ENCODE data around the gene PYURF. TPM values are rescaled to one million over a fixed set of nuclear protein-coding genes. Genes with fewer than 3 reads are reported as not detected.

Gene PYURF
- total RNA-seq, 1 experiment from 2014 or later, result 45.3 TPM

- TF ChIP-seq, protein P1, sequence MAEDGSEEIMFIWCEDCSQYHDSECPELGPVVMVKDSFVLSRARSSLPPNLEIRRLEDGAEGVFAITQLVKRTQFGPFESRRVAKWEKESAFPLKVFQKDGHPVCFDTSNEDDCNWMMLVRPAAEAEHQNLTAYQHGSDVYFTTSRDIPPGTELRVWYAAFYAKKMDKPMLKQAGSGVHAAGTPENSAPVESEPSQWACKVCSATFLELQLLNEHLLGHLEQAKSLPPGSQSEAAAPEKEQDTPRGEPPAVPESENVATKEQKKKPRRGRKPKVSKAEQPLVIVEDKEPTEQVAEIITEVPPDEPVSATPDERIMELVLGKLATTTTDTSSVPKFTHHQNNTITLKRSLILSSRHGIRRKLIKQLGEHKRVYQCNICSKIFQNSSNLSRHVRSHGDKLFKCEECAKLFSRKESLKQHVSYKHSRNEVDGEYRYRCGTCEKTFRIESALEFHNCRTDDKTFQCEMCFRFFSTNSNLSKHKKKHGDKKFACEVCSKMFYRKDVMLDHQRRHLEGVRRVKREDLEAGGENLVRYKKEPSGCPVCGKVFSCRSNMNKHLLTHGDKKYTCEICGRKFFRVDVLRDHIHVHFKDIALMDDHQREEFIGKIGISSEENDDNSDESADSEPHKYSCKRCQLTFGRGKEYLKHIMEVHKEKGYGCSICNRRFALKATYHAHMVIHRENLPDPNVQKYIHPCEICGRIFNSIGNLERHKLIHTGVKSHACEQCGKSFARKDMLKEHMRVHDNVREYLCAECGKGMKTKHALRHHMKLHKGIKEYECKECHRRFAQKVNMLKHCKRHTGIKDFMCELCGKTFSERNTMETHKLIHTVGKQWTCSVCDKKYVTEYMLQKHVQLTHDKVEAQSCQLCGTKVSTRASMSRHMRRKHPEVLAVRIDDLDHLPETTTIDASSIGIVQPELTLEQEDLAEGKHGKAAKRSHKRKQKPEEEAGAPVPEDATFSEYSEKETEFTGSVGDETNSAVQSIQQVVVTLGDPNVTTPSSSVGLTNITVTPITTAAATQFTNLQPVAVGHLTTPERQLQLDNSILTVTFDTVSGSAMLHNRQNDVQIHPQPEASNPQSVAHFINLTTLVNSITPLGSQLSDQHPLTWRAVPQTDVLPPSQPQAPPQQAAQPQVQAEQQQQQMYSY (CRISPR knock-in tag; IDR thresholded peaks at IDR 0.05), result peak; percentile 42; the same call in 1 of the 2 replicates
- TF ChIP-seq, protein P2, sequence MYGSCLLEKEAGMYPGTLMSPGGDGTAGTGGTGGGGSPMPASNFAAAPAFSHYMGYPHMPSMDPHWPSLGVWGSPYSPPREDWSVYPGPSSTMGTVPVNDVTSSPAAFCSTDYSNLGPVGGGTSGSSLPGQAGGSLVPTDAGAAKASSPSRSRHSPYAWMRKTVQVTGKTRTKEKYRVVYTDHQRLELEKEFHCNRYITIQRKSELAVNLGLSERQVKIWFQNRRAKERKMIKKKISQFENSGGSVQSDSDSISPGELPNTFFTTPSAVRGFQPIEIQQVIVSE (CRISPR knock-in tag; IDR thresholded peaks at IDR 0.05; ENCODE audit: borderline replicate concordance), result no peak
- TF ChIP-seq, protein P3, sequence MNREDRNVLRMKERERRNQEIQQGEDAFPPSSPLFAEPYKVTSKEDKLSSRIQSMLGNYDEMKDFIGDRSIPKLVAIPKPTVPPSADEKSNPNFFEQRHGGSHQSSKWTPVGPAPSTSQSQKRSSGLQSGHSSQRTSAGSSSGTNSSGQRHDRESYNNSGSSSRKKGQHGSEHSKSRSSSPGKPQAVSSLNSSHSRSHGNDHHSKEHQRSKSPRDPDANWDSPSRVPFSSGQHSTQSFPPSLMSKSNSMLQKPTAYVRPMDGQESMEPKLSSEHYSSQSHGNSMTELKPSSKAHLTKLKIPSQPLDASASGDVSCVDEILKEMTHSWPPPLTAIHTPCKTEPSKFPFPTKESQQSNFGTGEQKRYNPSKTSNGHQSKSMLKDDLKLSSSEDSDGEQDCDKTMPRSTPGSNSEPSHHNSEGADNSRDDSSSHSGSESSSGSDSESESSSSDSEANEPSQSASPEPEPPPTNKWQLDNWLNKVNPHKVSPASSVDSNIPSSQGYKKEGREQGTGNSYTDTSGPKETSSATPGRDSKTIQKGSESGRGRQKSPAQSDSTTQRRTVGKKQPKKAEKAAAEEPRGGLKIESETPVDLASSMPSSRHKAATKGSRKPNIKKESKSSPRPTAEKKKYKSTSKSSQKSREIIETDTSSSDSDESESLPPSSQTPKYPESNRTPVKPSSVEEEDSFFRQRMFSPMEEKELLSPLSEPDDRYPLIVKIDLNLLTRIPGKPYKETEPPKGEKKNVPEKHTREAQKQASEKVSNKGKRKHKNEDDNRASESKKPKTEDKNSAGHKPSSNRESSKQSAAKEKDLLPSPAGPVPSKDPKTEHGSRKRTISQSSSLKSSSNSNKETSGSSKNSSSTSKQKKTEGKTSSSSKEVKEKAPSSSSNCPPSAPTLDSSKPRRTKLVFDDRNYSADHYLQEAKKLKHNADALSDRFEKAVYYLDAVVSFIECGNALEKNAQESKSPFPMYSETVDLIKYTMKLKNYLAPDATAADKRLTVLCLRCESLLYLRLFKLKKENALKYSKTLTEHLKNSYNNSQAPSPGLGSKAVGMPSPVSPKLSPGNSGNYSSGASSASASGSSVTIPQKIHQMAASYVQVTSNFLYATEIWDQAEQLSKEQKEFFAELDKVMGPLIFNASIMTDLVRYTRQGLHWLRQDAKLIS (CRISPR knock-in tag; IDR thresholded peaks at IDR 0.05; ENCODE audit: borderline replicate concordance), result no peak
- TF ChIP-seq ZNF671 (CRISPR knock-in tag; IDR thresholded peaks at IDR 0.05) (no peak), MYBL2 (CRISPR knock-in tag; IDR thresholded peaks at IDR 0.05) (peak; percentile 74), NR2C2 (CRISPR knock-in tag; IDR thresholded peaks at IDR 0.05) (peak; percentile 66; the same call in 1 of the 2 replicates), ESRRA (CRISPR knock-in tag; IDR thresholded peaks at IDR 0.05; ENCODE audit: borderline replicate concordance) (peak; percentile 71; the same call in 1 of the 2 replicates), ZBTB43 (CRISPR knock-in tag; IDR thresholded peaks at IDR 0.05) (peak; percentile 89), TCF7 (CRISPR knock-in tag; IDR thresholded peaks at IDR 0.05; ENCODE audit: low read depth) (peak; percentile 81; the same call in 1 of the 2 replicates), ZNF416 (CRISPR knock-in tag; IDR thresholded peaks at IDR 0.05) (no peak), OVOL2 (CRISPR knock-in tag; IDR thresholded peaks at IDR 0.05; ENCODE audit: borderline replicate concordance) (no peak), MAX (CRISPR knock-in tag; IDR thresholded peaks at IDR 0.05) (peak; percentile 96), GTF2I (CRISPR knock-in tag; conservative IDR thresholded peaks at IDR 0.05) (no peak), CBFB (CRISPR knock-in tag; IDR thresholded peaks at IDR 0.05; ENCODE audit: low read depth) (0 out of 2 replicates have a peak, but pooled peaks have one; percentile 91), JAZF1 (CRISPR knock-in tag; IDR thresholded peaks at IDR 0.05) (no peak), ZBTB21 (CRISPR knock-in tag; IDR thresholded peaks at IDR 0.05; ENCODE audit: borderline replicate concordance) (peak; percentile 89), TP53 (CRISPR knock-in tag; IDR thresholded peaks at IDR 0.05) (peak; percentile 93; the same call in 1 of the 2 replicates)
- TF ChIP-seq, protein P4, sequence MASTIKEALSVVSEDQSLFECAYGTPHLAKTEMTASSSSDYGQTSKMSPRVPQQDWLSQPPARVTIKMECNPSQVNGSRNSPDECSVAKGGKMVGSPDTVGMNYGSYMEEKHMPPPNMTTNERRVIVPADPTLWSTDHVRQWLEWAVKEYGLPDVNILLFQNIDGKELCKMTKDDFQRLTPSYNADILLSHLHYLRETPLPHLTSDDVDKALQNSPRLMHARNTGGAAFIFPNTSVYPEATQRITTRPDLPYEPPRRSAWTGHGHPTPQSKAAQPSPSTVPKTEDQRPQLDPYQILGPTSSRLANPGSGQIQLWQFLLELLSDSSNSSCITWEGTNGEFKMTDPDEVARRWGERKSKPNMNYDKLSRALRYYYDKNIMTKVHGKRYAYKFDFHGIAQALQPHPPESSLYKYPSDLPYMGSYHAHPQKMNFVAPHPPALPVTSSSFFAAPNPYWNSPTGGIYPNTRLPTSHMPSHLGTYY (CRISPR knock-in tag; IDR thresholded peaks at IDR 0.05), result no peak
These were observed at the start of gene PYURF (continued) for GRCh38 chr4:88523325-88524129.

All from WTC11 (cell line).